SW 1271 (cell line): ENCODE measurements around the gene UQCRHL.
"Not testable (repeated sequence)": the region's sequence is repeated elsewhere in the genome, so short reads cannot be mapped to it uniquely, and the experiment has no call there.

Experiments used
- DNase-seq, 2 experiments: peaks; one replicate each; lab custom pipeline; 2025; lab: John Stamatoyannopoulos, UW

UQCRHL gene

DNA sequence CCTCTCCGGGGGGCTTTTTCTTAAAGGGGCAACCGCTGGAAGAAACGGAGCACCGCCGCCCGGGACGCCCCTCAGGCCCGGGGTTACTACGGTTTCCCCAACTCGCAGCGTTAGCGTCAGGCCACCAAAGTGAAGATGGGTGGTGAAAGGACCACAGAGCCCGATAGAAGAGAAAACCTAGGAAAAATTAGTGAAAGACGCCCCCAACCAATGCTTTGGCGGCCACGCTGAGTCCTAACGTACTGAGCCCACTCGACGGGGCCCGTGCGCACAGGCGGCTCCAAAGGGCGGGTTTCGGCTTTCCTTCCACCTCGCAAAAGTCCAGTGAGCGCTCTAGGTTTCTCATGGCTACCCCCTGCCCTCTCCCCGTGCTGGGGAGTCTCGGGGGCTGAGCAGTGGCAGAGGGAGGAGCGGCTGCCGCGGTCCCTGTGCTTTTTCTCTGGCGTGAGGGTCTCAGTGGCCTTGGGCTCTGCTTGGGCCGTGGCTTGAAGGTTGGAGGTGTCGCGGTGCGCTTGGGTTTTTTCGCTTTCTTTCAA, 27.8 kb upstream of the UQCRHL start:
- DNase-seq: no peak

- DNase-seq: peak; percentile 68 to 88
Observed at GRCh38 chr1:15834406-15835204, 27.2 kb upstream of the UQCRHL start.

DNA sequence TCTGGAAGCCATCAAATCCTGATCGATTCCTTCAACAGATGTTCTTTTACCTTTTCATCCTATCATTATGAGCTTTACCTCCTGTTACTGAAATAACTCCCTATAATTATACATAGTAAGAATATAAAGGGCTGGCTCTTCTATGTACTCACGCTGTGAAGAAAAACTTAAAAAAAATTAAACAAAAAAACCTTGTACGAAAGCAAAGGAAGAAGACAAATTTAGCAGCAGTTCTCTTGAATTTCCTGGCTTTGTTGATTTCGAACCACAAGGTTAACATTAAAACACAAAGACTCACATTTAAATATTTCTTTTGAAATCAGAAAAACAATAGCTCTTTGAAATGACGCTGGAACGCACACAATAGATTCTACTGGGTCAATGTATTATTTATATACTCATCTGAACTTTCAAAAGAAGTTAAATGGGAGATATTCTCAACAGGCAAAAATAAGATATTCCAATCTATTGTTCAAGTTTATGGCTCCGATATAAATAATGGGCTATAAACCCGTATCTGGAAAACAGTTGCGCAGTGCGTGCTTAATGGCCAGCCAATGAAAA, 26.5 kb upstream of the UQCRHL start:
- no peak for DNase-seq

DNA sequence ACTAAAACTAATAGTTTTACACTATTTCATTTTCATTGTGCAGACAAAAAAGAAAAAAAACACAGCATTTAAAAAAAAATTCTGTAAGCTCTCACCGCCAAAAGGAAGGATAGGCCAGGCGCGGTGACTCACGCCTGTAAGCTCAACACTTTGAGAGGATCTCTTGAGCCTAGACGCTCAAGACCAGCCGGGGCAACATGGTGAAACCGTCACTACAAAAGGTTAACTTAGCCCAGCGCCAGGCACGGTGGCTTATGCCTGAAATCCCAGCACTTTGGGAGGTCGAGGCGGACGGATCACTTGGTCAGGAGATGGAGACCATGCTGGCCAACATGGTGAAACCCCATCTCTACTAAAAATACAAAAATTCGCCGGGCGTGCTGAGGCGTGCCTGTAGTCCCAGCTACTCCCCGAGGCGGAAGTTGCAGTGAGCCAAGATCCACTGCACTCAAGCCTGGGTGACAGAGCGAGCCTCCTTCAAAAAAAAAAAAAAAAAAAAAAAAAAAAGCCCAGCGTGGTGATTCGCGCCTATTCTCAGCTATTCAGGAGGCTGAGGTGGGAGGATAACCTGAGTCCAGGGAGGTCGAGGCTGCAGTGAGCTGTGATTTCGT, 25.7 kb upstream of the UQCRHL start:
- DNase-seq: peak; percentile 51 to 67

DNA sequence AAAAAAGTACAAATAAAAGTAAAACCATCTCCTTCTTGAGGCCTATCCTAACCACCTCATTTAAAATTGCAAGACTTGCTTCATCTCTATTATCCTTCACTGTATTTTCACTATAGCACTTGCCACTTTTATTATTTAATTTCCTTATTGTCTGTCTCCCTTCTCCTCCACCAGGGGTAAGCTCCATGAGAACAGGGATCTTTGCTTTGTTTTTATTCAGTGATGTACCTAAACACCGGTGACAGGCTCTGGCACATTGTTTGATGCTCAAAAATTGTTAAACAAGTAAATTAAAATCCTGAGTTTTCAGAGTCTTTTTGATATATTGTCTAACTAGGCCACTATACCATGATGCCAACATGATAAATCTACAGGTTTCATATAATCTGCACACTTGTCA, 22.8 kb upstream of the UQCRHL start:
- DNase-seq: no peak

- DNase-seq: not testable (repeated sequence)
Observed at GRCh38 chr1:15828931-15829330, 21.5 kb upstream of the UQCRHL start.

- DNase-seq: not testable (repeated sequence)
Observed at GRCh38 chr1:15827567-15827966, 20.1 kb upstream of the UQCRHL start.

- no peak for DNase-seq
Observed at GRCh38 chr1:15826810-15827507, 19.5 kb upstream of the UQCRHL start.

- no peak for DNase-seq
Observed at GRCh38 chr1:15825800-15826199, 18.4 kb upstream of the UQCRHL start.

DNA sequence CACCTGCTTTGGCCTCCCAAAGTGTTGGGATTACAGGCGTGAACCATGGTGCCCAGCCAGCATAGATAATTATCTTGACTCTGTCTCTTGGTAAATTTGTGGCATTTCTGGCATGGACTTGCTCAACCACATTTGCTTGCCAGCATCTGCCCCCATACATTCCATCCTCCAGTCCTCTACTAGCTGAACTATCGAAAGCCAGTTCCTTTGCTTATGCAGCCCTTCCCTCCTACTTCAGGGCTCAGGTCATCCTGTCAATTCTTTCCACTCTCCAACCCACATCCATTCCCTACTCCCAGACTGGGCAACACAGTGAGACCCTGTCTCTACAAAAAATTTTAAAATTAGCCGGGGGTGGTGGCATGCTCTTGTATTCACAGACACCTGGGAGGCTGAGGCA, 13.0 kb upstream of the UQCRHL start:
- DNase-seq: no peak

DNA sequence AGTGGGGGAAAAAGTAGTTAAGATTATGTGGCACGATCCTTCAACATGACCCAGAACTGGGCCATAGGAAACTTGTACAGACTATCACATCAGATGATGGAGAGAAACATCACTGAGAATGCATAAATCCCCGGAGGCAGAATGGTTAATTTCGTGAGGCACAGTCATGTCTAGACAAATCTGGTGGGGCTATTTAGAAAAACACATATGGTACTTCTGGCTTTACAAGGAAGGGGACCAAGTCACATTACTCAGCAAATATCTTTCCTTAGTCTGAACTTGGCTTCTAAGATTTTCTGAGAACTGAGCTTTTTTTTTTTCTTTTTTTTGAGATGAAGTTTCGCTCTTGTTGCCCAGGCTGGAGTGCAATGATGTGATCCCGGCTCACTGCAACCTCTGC, 9.2 kb upstream of the UQCRHL start:
- DNase-seq: no peak

GRCh38 chr1:15810073-15810472, 2.6 kb upstream of the UQCRHL start:
- DNase-seq: no peak

DNA sequence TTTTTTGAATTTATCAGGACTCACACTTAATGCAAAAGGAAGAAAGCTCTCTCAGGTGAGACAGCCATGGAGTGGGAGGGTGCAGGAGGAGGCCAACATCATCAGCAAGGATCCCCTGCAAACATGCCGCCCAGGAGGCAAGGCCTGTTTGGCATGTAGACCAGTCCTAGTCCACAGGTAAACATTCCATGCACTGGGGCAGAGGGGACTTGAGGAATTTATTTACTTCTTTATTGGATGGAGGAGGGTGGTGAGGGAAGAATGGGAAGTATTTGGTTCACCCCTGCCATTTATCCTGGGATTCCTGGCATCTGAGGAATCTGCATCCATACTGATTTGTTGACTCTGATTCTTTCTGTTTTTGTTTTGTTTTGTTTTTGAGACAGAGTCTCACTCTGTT, 1.5 kb upstream of the UQCRHL start:
- no peak for DNase-seq

DNA sequence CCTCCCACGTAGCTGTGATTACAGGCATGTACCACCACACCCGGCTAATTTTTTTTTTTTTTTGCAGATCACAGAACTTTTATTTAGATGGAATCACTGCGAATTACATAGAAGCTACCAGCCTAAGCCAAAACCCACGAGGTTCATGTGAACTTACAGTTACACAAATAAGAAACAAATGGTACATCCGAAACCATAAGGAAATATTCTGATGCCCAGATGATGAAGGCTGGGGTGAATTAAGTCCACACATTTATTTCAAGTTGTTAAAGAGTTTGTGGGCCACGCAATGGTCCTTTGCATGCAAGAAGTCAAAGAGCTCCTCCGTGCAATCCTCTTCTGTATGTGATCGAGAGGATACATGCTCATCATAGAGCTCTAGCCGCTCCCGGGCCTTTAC, 328 bp downstream of the UQCRHL start:
- DNase-seq: no peak

- no peak for DNase-seq
Observed at GRCh38 chr1:15804060-15804459, 3.4 kb downstream of the UQCRHL start.

DNA sequence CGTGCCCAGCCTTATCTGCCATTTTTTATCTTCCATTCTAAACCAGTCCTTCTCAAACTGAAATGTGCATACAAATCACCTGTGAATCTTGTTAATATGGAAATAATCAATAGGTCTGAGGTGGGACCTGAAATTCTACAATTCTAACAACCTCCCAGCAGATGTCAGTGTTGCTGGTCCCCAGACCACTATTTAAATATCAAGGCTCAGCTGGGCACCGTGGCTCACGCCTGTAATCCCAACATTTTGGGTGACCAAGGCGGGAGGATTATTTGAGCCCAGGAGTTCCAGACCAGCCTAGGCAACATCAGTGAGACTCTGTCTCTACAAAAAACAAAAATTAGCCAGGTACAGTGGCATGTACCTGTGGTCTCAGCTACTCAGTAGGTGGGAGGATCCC, 4.1 kb downstream of the UQCRHL start:
- peak in 1 of 2 experiments; percentile 23 for DNase-seq

GRCh38 chr1:15802234-15802965, 5.0 kb downstream of the UQCRHL start:
- DNase-seq: no peak

- peak; percentile 80 to 93 for DNase-seq
Observed at GRCh38 chr1:15799928-15800835, 7.3 kb downstream of the UQCRHL start.

GRCh38 chr1:15799004-15799867, 8.2 kb downstream of the UQCRHL start:
- peak; percentile 90 to 92 for DNase-seq
